NB4 (cell line): Measurements from ENCODE around the gene PML.

Source experiments
- DNase-seq: peaks from one replicate; pipeline ENCODE4 v3.0.0; 2010; ENCODE audit warnings: low read depth
- H3K4me3 ChIP-seq: one replicate; pipeline ENCODE4 v1.5.1; 2011; ENCODE audit warnings: mild to moderate bottlenecking, low read depth, low read length, moderate library complexity
- CTCF ChIP-seq: IDR thresholded peaks from one replicate; pipeline ENCODE4 v1.5.1; 2012; ENCODE audit warnings: low read depth, low read length
- MAX ChIP-seq: IDR thresholded peaks from 2 replicates; pipeline ENCODE4 v1.6.1; 2011; ENCODE audit warnings: low read depth, low read length
- MYC ChIP-seq: IDR thresholded peaks from 2 replicates; pipeline ENCODE4 v1.6.1; 2011; ENCODE audit warnings: low read depth, low read length
- POLR2A ChIP-seq: IDR thresholded peaks from 2 replicates; pipeline ENCODE4 v1.6.1; 2011; ENCODE audit warnings: mild to moderate bottlenecking; ENCODE audit not compliant: insufficient read length; ENCODE audit errors: extremely low read depth

Gene PML

GRCh38 chr15:74008901-74009300 is 14.4 kb downstream of the PML start:
- no peak for DNase-seq
- TF ChIP-seq MYC (no peak), MAX (no peak), CTCF (no peak), POLR2A (no peak)

GRCh38 chr15:74010929-74011540 is 16.5 kb downstream of the PML start:
- no peak overlapping the region for H3K4me3 ChIP-seq
- TF ChIP-seq MYC = no peak
- TF ChIP-seq POLR2A = no peak
- TF ChIP-seq MAX = no peak
- no peak for TF ChIP-seq CTCF
- DNase-seq = no peak

More at GRCh38 chr15:74008901-74009300, 14.4 kb downstream of the PML start:
- no peak overlapping the region for H3K4me3 ChIP-seq

- no peak overlapping the region for H3K4me3 ChIP-seq
- DNase-seq = no peak
- TF ChIP-seq POLR2A (no peak), MAX (no peak), CTCF (no peak), MYC (no peak)
Measured at GRCh38 chr15:74011610-74012009, 17.1 kb downstream of the PML start.

- no peak overlapping the region for H3K4me3 ChIP-seq
- DNase-seq = no peak
- TF ChIP-seq POLR2A = no peak
- no peak for TF ChIP-seq MAX
- no peak for TF ChIP-seq MYC
- no peak for TF ChIP-seq CTCF
Measured at GRCh38 chr15:74013374-74013894, 18.9 kb downstream of the PML start.

- no peak for TF ChIP-seq MYC
- no peak for TF ChIP-seq MAX
- no peak for TF ChIP-seq POLR2A
- no peak for TF ChIP-seq CTCF
- DNase-seq = no peak
- no peak overlapping the region for H3K4me3 ChIP-seq
Measured at GRCh38 chr15:74019734-74020133, 25.2 kb downstream of the PML start.
